ENCODE data around the gene CDYL2.

CDYL2 gene

GRCh38 chr16:80554033-80554432, 250.4 kb downstream of the CDYL2 start:
- no peak for DNase-seq (ENCODE audit: low read depth in 2 of 2, low spot score in 1 of 2)

GRCh38 chr16:80552277-80552676, 252.1 kb downstream of the CDYL2 start:
- DNase-seq (ENCODE audit: low read depth in 2 of 2, low spot score in 1 of 2), result no peak

Measured in stimulated activated CD8-positive, alpha-beta memory T cell treated with anti-CD3 and anti-CD28 coated beads, Interleukin-4, amount 100 ng/mL, for 1 hour (primary cell).